IgD-negative memory B cell (primary cell): ENCODE data around the gene PPFIBP2. TPM values are rescaled to one million over a fixed set of nuclear protein-coding genes. Genes with fewer than 3 reads are reported as not detected.

ENCODE experiments used
- H3K27ac Mint-ChIP-seq, 3 donors: one replicate each; pipeline ENCODE4 v1.8.0; 2020 to 2022; ENCODE audit warnings: mild to moderate bottlenecking in 3 of 3, mixed read lengths in 3 of 3, moderate library complexity in 1 of 3
- H3K27me3 Mint-ChIP-seq: one replicate; pipeline ENCODE4 v1.8.0; 2021; ENCODE audit warnings: mixed read lengths
- H3K36me3 Mint-ChIP-seq: one replicate; pipeline ENCODE4 v1.8.0; 2020; ENCODE audit warnings: mild to moderate bottlenecking, mixed read lengths
- H3K4me1 Mint-ChIP-seq, 3 donors: one replicate each; pipeline ENCODE4 v1.8.0; 2020 to 2022; ENCODE audit warnings: mixed read lengths in 3 of 3, mild to moderate bottlenecking in 1 of 3
- H3K4me3 Mint-ChIP-seq, 4 donors: one replicate each; pipeline ENCODE4 v1.8.0; 2020 to 2022; ENCODE audit warnings: mild to moderate bottlenecking in 4 of 4, mixed read lengths in 4 of 4, moderate library complexity in 3 of 4
- H3K9me3 Mint-ChIP-seq, 3 donors: one replicate each; pipeline ENCODE4 v1.8.0; 2020 to 2021; ENCODE audit warnings: mixed read lengths in 3 of 3, mild to moderate bottlenecking in 1 of 3
- polyA plus RNA-seq: library from polyadenylated mRNA; unstranded; fragments of 300-500 nt; fragmentation: Illumina TruSeq; gene quantifications from one replicate; pipeline ENCODE4 v1.2.3, GENCODE V29; 2021

The PPFIBP2 gene
- polyA plus RNA-seq, 1 donor from 2014 or later = 29.1 TPM

GRCh38 chr11:7490054-7490453 is 23.7 kb upstream of the PPFIBP2 start:
- no peak overlapping the region for H3K4me3 Mint-ChIP-seq

GRCh38 chr11:7490535-7490934 is 23.3 kb upstream of the PPFIBP2 start:
- peaks cover 11 to 21% (median 16%) of the 10 kb centered on the region in 3 donors for H3K4me1 Mint-ChIP-seq
- peaks cover 2% of the 10 kb centered on the region for H3K36me3 Mint-ChIP-seq
- H3K27ac Mint-ChIP-seq = no peak overlapping the region
- peaks cover 1% of the 10 kb centered on the region for H3K27me3 Mint-ChIP-seq
- H3K4me3 Mint-ChIP-seq = no peak overlapping the region
- no peaks in the 10 kb centered on the region for H3K9me3 Mint-ChIP-seq

More at GRCh38 chr11:7490054-7490453, 23.7 kb upstream of the PPFIBP2 start:
- peaks cover 7 to 18% (median 13%) of the 10 kb centered on the region in 3 donors for H3K4me1 Mint-ChIP-seq
- no peaks in the 10 kb centered on the region for H3K9me3 Mint-ChIP-seq
- peaks cover 2% of the 10 kb centered on the region for H3K36me3 Mint-ChIP-seq
- no peak overlapping the region for H3K27ac Mint-ChIP-seq
- H3K27me3 Mint-ChIP-seq = peaks cover 1% of the 10 kb centered on the region

GRCh38 chr11:7492253-7492652 is 21.5 kb upstream of the PPFIBP2 start:
- H3K4me1 Mint-ChIP-seq = peaks cover 22 to 37% (median 27%) of the 10 kb centered on the region in 3 donors
- peaks cover 2% of the 10 kb centered on the region for H3K36me3 Mint-ChIP-seq
- H3K27me3 Mint-ChIP-seq = peaks cover 1% of the 10 kb centered on the region
- H3K4me3 Mint-ChIP-seq = no peak overlapping the region
- peaks cover 0 to 2% (median 0%) of the 10 kb centered on the region in 3 donors for H3K9me3 Mint-ChIP-seq
- H3K27ac Mint-ChIP-seq = no peak overlapping the region

DNA sequence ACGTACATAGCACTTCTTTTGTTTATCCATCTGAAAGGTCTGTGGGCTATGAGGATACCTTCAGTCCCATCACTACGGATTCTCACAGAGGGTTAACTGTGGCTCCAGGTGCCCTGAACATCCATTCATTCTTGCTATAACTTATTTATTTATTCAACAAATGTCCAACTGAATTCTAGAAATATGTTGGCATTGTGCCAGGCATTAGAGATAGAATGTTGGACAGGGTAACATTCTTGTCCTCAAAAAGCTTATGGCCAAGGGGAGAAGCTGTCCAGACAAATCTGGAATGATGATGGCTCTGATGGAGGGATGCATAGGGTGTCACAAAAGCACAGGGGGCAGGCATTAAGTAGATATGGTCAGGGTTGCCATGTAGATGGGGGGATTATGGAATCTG is 20.1 kb upstream of the PPFIBP2 start:
- Mint-ChIP-seq H3K27ac (peak overlapping the region in 2 of 3 donors; percentile 61 to 76), H3K36me3 (no peaks in the 10 kb centered on the region), H3K9me3 (peaks cover 0 to 2% (median 0%) of the 10 kb centered on the region in 3 donors), H3K4me1 (peaks cover 31 to 47% (median 36%) of the 10 kb centered on the region in 3 donors), H3K4me3 (peak overlapping the region in 1 of 4 donors; percentile 42), H3K27me3 (peaks cover 1% of the 10 kb centered on the region)

- H3K36me3 Mint-ChIP-seq = no peaks in the 10 kb centered on the region
- H3K27ac Mint-ChIP-seq = peak overlapping the region in 2 of 3 donors; percentile 61 to 76
- H3K9me3 Mint-ChIP-seq = peaks cover 0 to 2% (median 0%) of the 10 kb centered on the region in 3 donors
- H3K4me1 Mint-ChIP-seq = peaks cover 33 to 49% (median 38%) of the 10 kb centered on the region in 3 donors
- H3K4me3 Mint-ChIP-seq = peak overlapping the region in 2 of 4 donors; percentile 42 to 43
- peaks cover 1% of the 10 kb centered on the region for H3K27me3 Mint-ChIP-seq
Measured at GRCh38 chr11:7494086-7494745, 19.6 kb upstream of the PPFIBP2 start.

GRCh38 chr11:7495882-7496551 is 17.8 kb upstream of the PPFIBP2 start:
- Mint-ChIP-seq H3K36me3 (no peaks in the 10 kb centered on the region), H3K9me3 (peaks cover 0 to 2% (median 0%) of the 10 kb centered on the region in 3 donors), H3K27me3 (peaks cover 1% of the 10 kb centered on the region), H3K4me1 (peaks cover 32 to 49% (median 33%) of the 10 kb centered on the region in 3 donors), H3K27ac (peak overlapping the region; percentile 76 to 98 (median 93)), H3K4me3 (peak overlapping the region in 3 of 4 donors; percentile 29 to 88 (median 87))

DNA sequence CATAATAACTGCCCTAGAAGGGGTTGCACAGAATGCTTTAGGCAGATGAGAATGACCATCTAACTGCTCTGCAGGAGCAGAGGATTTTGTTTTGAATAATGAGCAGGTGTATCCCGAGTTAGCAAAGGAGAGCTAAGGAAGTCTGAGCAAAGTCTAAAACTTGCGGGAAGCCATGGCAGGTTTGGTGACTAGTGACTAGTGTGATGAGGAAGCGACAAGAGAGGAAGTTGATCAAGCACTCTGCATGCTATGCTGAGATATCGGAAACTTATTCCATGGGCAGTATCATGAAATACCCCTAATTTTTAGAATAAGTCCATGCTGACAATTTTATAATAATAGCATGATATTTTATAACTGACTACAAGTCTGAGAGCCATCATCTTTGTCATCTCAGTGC is 15.6 kb upstream of the PPFIBP2 start:
- peaks cover 31 to 44% (median 33%) of the 10 kb centered on the region in 3 donors for H3K4me1 Mint-ChIP-seq
- peak overlapping the region in 2 of 4 donors; percentile 3 to 11 for H3K4me3 Mint-ChIP-seq
- no peaks in the 10 kb centered on the region for H3K36me3 Mint-ChIP-seq
- peak overlapping the region; percentile 14 to 91 (median 19) for H3K27ac Mint-ChIP-seq
- peaks cover 0 to 2% (median 0%) of the 10 kb centered on the region in 3 donors for H3K9me3 Mint-ChIP-seq
- H3K27me3 Mint-ChIP-seq = peaks cover 1% of the 10 kb centered on the region

- H3K4me3 Mint-ChIP-seq = no peak overlapping the region
- H3K27me3 Mint-ChIP-seq = no peaks in the 10 kb centered on the region
- H3K27ac Mint-ChIP-seq = peak overlapping the region in 1 of 3 donors; percentile 19
- no peaks in the 10 kb centered on the region for H3K36me3 Mint-ChIP-seq
- peaks cover 27 to 38% (median 29%) of the 10 kb centered on the region in 3 donors for H3K4me1 Mint-ChIP-seq
- H3K9me3 Mint-ChIP-seq = peaks cover 0 to 2% (median 0%) of the 10 kb centered on the region in 3 donors
Measured at GRCh38 chr11:7499081-7499480, 14.7 kb upstream of the PPFIBP2 start.

DNA sequence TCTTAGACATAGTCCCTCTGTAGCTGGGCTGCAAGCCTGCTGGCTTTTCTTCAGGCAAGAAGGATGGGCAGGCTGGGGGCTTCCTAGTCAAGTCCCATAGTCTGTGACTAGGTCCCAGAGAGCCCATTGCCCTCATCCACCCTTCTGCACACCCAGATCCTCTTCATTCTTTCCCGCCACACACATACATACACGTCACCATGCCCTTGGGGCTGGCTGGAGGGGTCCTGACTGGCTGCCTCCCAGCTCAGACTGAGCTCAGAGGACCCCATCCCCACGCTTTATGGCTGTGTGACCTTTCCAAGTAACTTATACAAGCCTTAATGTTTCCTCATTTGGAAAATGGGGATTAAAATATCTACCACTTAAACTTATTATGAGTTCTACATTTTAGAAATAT is 13.5 kb upstream of the PPFIBP2 start:
- no peaks in the 10 kb centered on the region for H3K27me3 Mint-ChIP-seq
- peaks cover 0 to 2% (median 0%) of the 10 kb centered on the region in 3 donors for H3K9me3 Mint-ChIP-seq
- H3K36me3 Mint-ChIP-seq = no peaks in the 10 kb centered on the region
- H3K4me1 Mint-ChIP-seq = peaks cover 25 to 31% (median 25%) of the 10 kb centered on the region in 3 donors
- no peak overlapping the region for H3K4me3 Mint-ChIP-seq
- H3K27ac Mint-ChIP-seq = no peak overlapping the region

GRCh38 chr11:7501251-7501650 is 12.5 kb upstream of the PPFIBP2 start:
- Mint-ChIP-seq H3K4me1 (peaks cover 21 to 27% (median 22%) of the 10 kb centered on the region in 3 donors), H3K9me3 (peaks cover 0 to 2% (median 0%) of the 10 kb centered on the region in 3 donors), H3K27ac (no peak overlapping the region), H3K4me3 (no peak overlapping the region), H3K36me3 (no peaks in the 10 kb centered on the region), H3K27me3 (no peaks in the 10 kb centered on the region)

GRCh38 chr11:7501894-7502293 is 11.9 kb upstream of the PPFIBP2 start:
- Mint-ChIP-seq H3K27me3 (no peaks in the 10 kb centered on the region), H3K4me1 (peaks cover 18 to 26% (median 20%) of the 10 kb centered on the region in 3 donors), H3K9me3 (no peaks in the 10 kb centered on the region), H3K36me3 (no peaks in the 10 kb centered on the region), H3K4me3 (no peak overlapping the region), H3K27ac (no peak overlapping the region)

DNA sequence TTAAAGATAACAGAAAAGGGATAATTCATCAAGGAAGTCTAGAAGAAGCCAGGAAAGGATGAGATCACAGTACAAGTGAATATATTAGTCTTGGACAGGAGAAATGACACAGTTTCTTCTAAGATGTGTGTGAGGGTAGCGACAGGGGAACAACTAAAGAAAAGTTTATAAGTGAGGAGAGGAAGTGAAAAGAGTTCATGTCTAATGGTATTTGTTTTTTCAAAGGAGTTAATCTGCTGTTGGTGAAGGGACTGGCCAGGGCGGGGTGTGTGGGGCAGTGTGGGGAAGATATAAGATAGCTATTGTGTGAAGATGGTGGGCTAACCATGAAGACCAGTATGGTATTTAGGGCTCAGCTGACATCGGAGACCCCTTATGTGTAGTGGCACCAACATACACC is 7.6 kb upstream of the PPFIBP2 start:
- no peak overlapping the region for H3K4me3 Mint-ChIP-seq
- H3K4me1 Mint-ChIP-seq = peaks cover 12 to 21% (median 14%) of the 10 kb centered on the region in 3 donors
- no peak overlapping the region for H3K27ac Mint-ChIP-seq
- H3K9me3 Mint-ChIP-seq = no peaks in the 10 kb centered on the region
- H3K27me3 Mint-ChIP-seq = peaks cover 1% of the 10 kb centered on the region
- H3K36me3 Mint-ChIP-seq = peaks cover 3% of the 10 kb centered on the region

DNA sequence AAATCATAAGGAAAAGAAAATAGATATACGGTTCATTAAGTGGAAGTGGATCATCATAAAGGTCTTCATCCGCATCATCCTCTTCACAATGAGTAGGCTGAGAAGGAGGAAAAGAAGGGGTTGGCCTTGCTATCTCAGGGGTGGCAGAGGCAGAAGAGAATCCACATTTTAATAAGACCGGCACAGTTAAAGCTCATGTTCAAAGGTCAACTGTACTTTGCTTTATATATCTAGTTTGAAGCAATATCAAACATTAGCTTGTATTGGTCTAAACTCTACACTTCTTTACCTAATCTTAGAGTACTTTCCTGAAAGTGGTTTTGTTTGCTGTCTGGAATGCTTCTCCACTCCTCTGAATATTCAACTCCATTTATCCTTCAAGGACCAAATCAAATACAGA is 5.7 kb upstream of the PPFIBP2 start:
- Mint-ChIP-seq H3K4me1 (peaks cover 27 to 36% (median 31%) of the 10 kb centered on the region in 3 donors), H3K36me3 (peaks cover 3% of the 10 kb centered on the region), H3K4me3 (no peak overlapping the region), H3K9me3 (no peaks in the 10 kb centered on the region), H3K27me3 (peaks cover 1% of the 10 kb centered on the region), H3K27ac (no peak overlapping the region)

- peaks cover 3% of the 10 kb centered on the region for H3K36me3 Mint-ChIP-seq
- peaks cover 33 to 41% (median 38%) of the 10 kb centered on the region in 3 donors for H3K4me1 Mint-ChIP-seq
- peak overlapping the region in 1 of 3 donors; percentile 45 for H3K27ac Mint-ChIP-seq
- no peaks in the 10 kb centered on the region for H3K9me3 Mint-ChIP-seq
- peaks cover 1% of the 10 kb centered on the region for H3K27me3 Mint-ChIP-seq
- peak overlapping the region in 1 of 4 donors; percentile 43 for H3K4me3 Mint-ChIP-seq
Measured at GRCh38 chr11:7509966-7510365, 3.8 kb upstream of the PPFIBP2 start.

GRCh38 chr11:7511401-7511800 is 2.4 kb upstream of the PPFIBP2 start:
- peak overlapping the region in 3 of 4 donors; percentile 94 to 98 (median 97) for H3K4me3 Mint-ChIP-seq
- peaks cover 38 to 47% (median 45%) of the 10 kb centered on the region in 3 donors for H3K4me1 Mint-ChIP-seq
- no peaks in the 10 kb centered on the region for H3K9me3 Mint-ChIP-seq
- peak overlapping the region in 2 of 3 donors; percentile 99 to 100 for H3K27ac Mint-ChIP-seq
- peaks cover 2% of the 10 kb centered on the region for H3K27me3 Mint-ChIP-seq
- H3K36me3 Mint-ChIP-seq = peaks cover 3% of the 10 kb centered on the region
